H9 (cell line): Measurements from ENCODE around the gene MFSD6. TPM values are rescaled to one million over a fixed set of nuclear protein-coding genes. Genes with fewer than 3 reads are reported as not detected.
A peak's percentile ranks its signal among the peaks of the same experiment; 100 is the strongest.

ENCODE experiments used
- DNase-seq: peaks from one replicate; pipeline ENCODE4 v3.0.0-alpha.2; 2017
- H2AFZ ChIP-seq: one replicate; pipeline ENCODE4 v1.6.1; 2013; ENCODE audit warnings: mild to moderate bottlenecking, low read length, control low read depth, moderate library complexity
- H2AK5ac ChIP-seq: 2 replicates; pipeline ENCODE4 v1.6.1; 2013; ENCODE audit warnings: low read length, control low read depth, mixed read lengths; ENCODE audit not compliant: insufficient read length
- H2BK120ac ChIP-seq: one replicate; pipeline ENCODE4 v1.6.1; 2013; ENCODE audit warnings: low read depth, mild to moderate bottlenecking, low read length, control low read depth, inconsistent platforms; ENCODE audit not compliant: poor library complexity, severe bottlenecking
- H2BK12ac ChIP-seq: 2 replicates; pipeline ENCODE4 v1.6.1; 2013; ENCODE audit warnings: low read length, control low read depth, mixed read lengths, low read depth; ENCODE audit not compliant: insufficient read length
- H2BK15ac ChIP-seq: 2 replicates; pipeline ENCODE4 v1.6.1; 2013; ENCODE audit warnings: low read depth, low read length, control low read depth
- H2BK20ac ChIP-seq: one replicate; pipeline ENCODE4 v1.6.1; 2013; ENCODE audit warnings: low read depth, mild to moderate bottlenecking, low read length, control low read depth, inconsistent platforms; ENCODE audit not compliant: poor library complexity, severe bottlenecking
- H2BK5ac ChIP-seq: 2 replicates; pipeline ENCODE4 v1.6.1; 2013; ENCODE audit warnings: low read length, control low read depth, mixed read lengths; ENCODE audit not compliant: insufficient read length
- H3K14ac ChIP-seq: 2 replicates; pipeline ENCODE4 v1.6.1; 2013; ENCODE audit warnings: low read length, control low read depth; ENCODE audit not compliant: insufficient read depth
- H3K18ac ChIP-seq: 2 replicates; pipeline ENCODE4 v1.6.1; 2013; ENCODE audit warnings: low read depth, mild to moderate bottlenecking, mixed read lengths, low read length, control low read depth; ENCODE audit not compliant: insufficient read length
- H3K23ac ChIP-seq: 2 replicates; pipeline ENCODE4 v1.6.1; 2013; ENCODE audit warnings: low read length, control low read depth, mixed read lengths, low read depth; ENCODE audit not compliant: insufficient read length
- H3K23me2 ChIP-seq: 2 replicates; pipeline ENCODE4 v1.6.1; 2013; ENCODE audit warnings: low read depth, mild to moderate bottlenecking, mixed read lengths, low read length, control low read depth; ENCODE audit not compliant: insufficient read length, poor library complexity, severe bottlenecking
- H3K27ac ChIP-seq: 2 replicates; pipeline ENCODE4 v1.5.1; 2013; ENCODE audit warnings: low read length, control low read depth, mixed read lengths, low read depth; ENCODE audit not compliant: insufficient read length
- H3K27me3 ChIP-seq: 2 replicates; pipeline ENCODE4 v1.6.1; 2013; ENCODE audit warnings: low read length, control low read depth, inconsistent platforms; ENCODE audit not compliant: insufficient read depth
- H3K4ac ChIP-seq: 2 replicates; pipeline ENCODE4 v1.6.1; 2013; ENCODE audit warnings: low read depth, mild to moderate bottlenecking, control low read depth, inconsistent platforms, low read length, moderate library complexity
- H3K4me1 ChIP-seq: 2 replicates; pipeline ENCODE4 v1.6.1; 2013; ENCODE audit warnings: low read length, control low read depth, inconsistent platforms; ENCODE audit not compliant: insufficient read depth
- H3K4me2 ChIP-seq: 2 replicates; pipeline ENCODE4 v1.6.1; 2013; ENCODE audit warnings: low read length, control low read depth, mixed read lengths; ENCODE audit not compliant: insufficient read length, insufficient read depth
- H3K56ac ChIP-seq: 2 replicates; pipeline ENCODE4 v1.6.1; 2013; ENCODE audit warnings: low read depth, mild to moderate bottlenecking, mixed read lengths, low read length, control low read depth; ENCODE audit not compliant: insufficient read length
- H3K79me1 ChIP-seq: 2 replicates; pipeline ENCODE4 v1.6.1; 2013; ENCODE audit warnings: low read depth, mild to moderate bottlenecking, moderate library complexity, low read length, control low read depth, inconsistent platforms; ENCODE audit not compliant: insufficient read depth, poor library complexity, severe bottlenecking
- H3K79me2 ChIP-seq: 2 replicates; pipeline ENCODE4 v1.6.1; 2013; ENCODE audit warnings: low read length, control low read depth, inconsistent platforms; ENCODE audit not compliant: insufficient read depth
- H3K9ac ChIP-seq: 2 replicates; pipeline ENCODE4 v1.6.1; 2013; ENCODE audit warnings: low read length, control low read depth, mixed read lengths; ENCODE audit not compliant: insufficient read length; ENCODE audit errors: extremely low read depth
- H3K9me3 ChIP-seq: one replicate; pipeline ENCODE4 v1.6.1; 2013; ENCODE audit warnings: low read depth, low read length, inconsistent platforms; ENCODE audit not compliant: control insufficient read depth
- H3T11ph ChIP-seq: one replicate; pipeline ENCODE4 v1.6.1; 2013; ENCODE audit warnings: mild to moderate bottlenecking, low read length, control low read depth, inconsistent platforms
- H4K20me1 ChIP-seq: one replicate; pipeline ENCODE4 v1.6.1; 2013; ENCODE audit not compliant: control insufficient read depth, insufficient read length, insufficient read depth
- H4K5ac ChIP-seq: 2 replicates; pipeline ENCODE4 v1.6.1; 2013; ENCODE audit warnings: low read depth, mild to moderate bottlenecking, mixed read lengths, low read length, control low read depth; ENCODE audit not compliant: insufficient read length
- H4K8ac ChIP-seq: replicated peaks from 2 replicates; pipeline ENCODE4 v1.6.1; 2013; ENCODE audit warnings: low read length, control low read depth, mixed read lengths, low read depth; ENCODE audit not compliant: insufficient read length
- H4K91ac ChIP-seq: 2 replicates; pipeline ENCODE4 v1.6.1; 2013; ENCODE audit warnings: low read depth, mild to moderate bottlenecking, moderate library complexity, mixed read lengths, low read length, control low read depth; ENCODE audit not compliant: insufficient read length
- H3K27ac Mint-ChIP-seq, 3 experiments: 2 replicates in 2 of 3; 3 replicates in 1 of 3; pipeline ENCODE4 v1.8.0; 2020 to 2021; ENCODE audit warnings: mixed read lengths in 3 of 3, mild to moderate bottlenecking in 1 of 3, moderate library complexity in 1 of 3
- H3K27me3 Mint-ChIP-seq: 2 replicates; pipeline ENCODE4 v1.8.0; 2021; ENCODE audit warnings: low read depth, mild to moderate bottlenecking, moderate library complexity, mixed read lengths
- H3K36me3 Mint-ChIP-seq, 3 experiments: 2 replicates in 2 of 3; 3 replicates in 1 of 3; pipeline ENCODE4 v1.8.0; 2020 to 2021; ENCODE audit warnings: low read depth in 3 of 3, mixed read lengths in 3 of 3; ENCODE audit not compliant: insufficient read depth in 1 of 3
- H3K4me1 Mint-ChIP-seq, 2 experiments: 2 replicates each; pipeline ENCODE4 v1.8.0; 2020; ENCODE audit warnings: mixed read lengths in 2 of 2
- H3K4me3 Mint-ChIP-seq, 2 experiments: 2 replicates in 1 of 2; 3 replicates in 1 of 2; pipeline ENCODE4 v1.8.0; 2020 to 2021; ENCODE audit warnings: mild to moderate bottlenecking in 2 of 2, mixed read lengths in 2 of 2, moderate library complexity in 1 of 2
- H3K9me3 Mint-ChIP-seq, 2 experiments: 2 replicates in 1 of 2; 3 replicates in 1 of 2; pipeline ENCODE4 v1.8.0; 2020; ENCODE audit warnings: mild to moderate bottlenecking in 2 of 2, mixed read lengths in 2 of 2, moderate library complexity in 1 of 2
- WGBS: extraction: QIAGEN DNeasy Blood & Tissue Kit; methylation state at CpG from one replicate; pipeline ENCODE4 v1.1.7; 2013; ENCODE audit warnings: missing lambda C conversion rate, low lambda C conversion rate, mixed read lengths; ENCODE audit not compliant: insufficient read length; ENCODE audit errors: extremely low coverage; 5-methylcytosine and 5-hydroxymethylcytosine counted together
- total RNA-seq: library from RNA; stranded (reverse); gene quantifications from 2 replicates; pipeline ENCODE4 v1.2.1, GENCODE V29; 2021
- TF ChIP-seq, protein P1 (sequence below): fragments of 200-600 bp; sonication (generic); conservative IDR thresholded peaks from 3 replicates; pipeline ENCODE4 v1.8.0; 2021; ENCODE audit warnings: antibody characterized with exemption, mild to moderate bottlenecking

The MFSD6 gene
- total RNA-seq, 1 experiment from 2014 or later = 4.0 TPM

DNA sequence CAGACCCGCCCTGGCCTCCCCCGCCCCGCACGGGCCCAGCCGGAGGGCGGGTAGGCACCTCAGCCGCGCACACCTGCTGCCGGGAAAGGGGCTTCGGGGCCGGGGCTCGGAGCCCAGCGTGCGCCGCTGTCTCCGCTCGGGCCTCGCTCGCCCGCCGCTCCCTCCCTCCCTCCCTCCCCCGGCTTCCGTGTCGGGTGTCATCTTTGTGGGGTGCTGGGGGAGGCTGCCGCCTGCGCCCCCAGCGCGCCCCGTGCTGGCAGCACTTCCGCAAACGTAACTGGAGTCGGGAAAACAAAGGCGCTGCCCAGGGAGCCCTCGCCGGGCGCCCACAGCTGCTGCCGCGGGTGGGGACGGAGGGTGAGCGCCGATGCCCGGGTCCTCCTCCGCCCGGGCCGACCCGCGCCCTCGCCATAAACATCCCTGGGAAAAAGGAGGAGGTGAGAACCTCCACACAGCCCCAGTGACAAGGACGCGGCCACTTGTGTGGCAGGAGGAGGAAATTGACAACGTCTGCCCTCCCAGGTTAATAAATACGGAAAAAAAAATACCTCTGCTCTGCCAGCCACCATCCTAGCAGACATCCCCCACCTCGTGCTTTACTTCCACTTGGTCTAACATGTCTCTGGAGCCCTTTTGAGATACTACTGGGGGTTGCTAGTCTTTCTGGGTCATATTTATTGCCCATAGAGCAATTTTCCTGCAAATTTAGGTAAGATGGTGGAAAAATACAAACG, 550 bp downstream of the MFSD6 start:
- peaks cover 20% of the 10 kb centered on the region for H3K27me3 Mint-ChIP-seq

More for the DNA sequence above, 550 bp downstream of the MFSD6 start:
- H3K4me1 Mint-ChIP-seq = peaks cover 24 to 25% of the 10 kb centered on the region in 2 experiments
- Histone ChIP-seq H3K18ac (no peak overlapping the region), H3K23ac (no peak overlapping the region), H3K56ac (no peak overlapping the region), H2AK5ac (no peak overlapping the region), H4K8ac (no peak overlapping the region), H4K20me1 (no peaks in the 10 kb centered on the region), H3K14ac (peak overlapping the region; percentile 50; the same call in 1 of the 2 replicates), H4K5ac (no peak overlapping the region), H3K27ac (no peak overlapping the region), H2BK12ac (no peak overlapping the region), H3K27me3 (no peaks in the 10 kb centered on the region; the same call in 1 of the 2 replicates), H2BK15ac (no peak overlapping the region), H3K79me1 (no peaks in the 10 kb centered on the region), H2BK120ac (no peak overlapping the region), H3T11ph (no peak overlapping the region), H3K9me3 (no peaks in the 10 kb centered on the region), H2BK20ac (no peak overlapping the region), H3K9ac (no peak overlapping the region), H4K91ac (no peak overlapping the region), H3K23me2 (peaks cover 8% of the 10 kb centered on the region), H3K79me2 (no peaks in the 10 kb centered on the region), H2BK5ac (no peak overlapping the region), H3K4me2 (peak overlapping the region; percentile 87), H2AFZ (no peak overlapping the region), H3K4me1 (peaks cover 5% of the 10 kb centered on the region; the same call in 1 of the 2 replicates), H3K4ac (no peak overlapping the region)
- no peaks in the 10 kb centered on the region for H3K36me3 Mint-ChIP-seq
- H3K4me3 Mint-ChIP-seq = peak overlapping the region; percentile 66 to 81
- H3K9me3 Mint-ChIP-seq = no peaks in the 10 kb centered on the region
- H3K27ac Mint-ChIP-seq = no peak overlapping the region
- WGBS = no CpG with 5 or more reads among the region's 54 CpGs
- TF ChIP-seq, protein P1, sequence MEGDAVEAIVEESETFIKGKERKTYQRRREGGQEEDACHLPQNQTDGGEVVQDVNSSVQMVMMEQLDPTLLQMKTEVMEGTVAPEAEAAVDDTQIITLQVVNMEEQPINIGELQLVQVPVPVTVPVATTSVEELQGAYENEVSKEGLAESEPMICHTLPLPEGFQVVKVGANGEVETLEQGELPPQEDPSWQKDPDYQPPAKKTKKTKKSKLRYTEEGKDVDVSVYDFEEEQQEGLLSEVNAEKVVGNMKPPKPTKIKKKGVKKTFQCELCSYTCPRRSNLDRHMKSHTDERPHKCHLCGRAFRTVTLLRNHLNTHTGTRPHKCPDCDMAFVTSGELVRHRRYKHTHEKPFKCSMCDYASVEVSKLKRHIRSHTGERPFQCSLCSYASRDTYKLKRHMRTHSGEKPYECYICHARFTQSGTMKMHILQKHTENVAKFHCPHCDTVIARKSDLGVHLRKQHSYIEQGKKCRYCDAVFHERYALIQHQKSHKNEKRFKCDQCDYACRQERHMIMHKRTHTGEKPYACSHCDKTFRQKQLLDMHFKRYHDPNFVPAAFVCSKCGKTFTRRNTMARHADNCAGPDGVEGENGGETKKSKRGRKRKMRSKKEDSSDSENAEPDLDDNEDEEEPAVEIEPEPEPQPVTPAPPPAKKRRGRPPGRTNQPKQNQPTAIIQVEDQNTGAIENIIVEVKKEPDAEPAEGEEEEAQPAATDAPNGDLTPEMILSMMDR = no peak
- DNase-seq = peak; percentile 38
